ENCODE results near the gene PAXIP1.

The PAXIP1 gene

DNA sequence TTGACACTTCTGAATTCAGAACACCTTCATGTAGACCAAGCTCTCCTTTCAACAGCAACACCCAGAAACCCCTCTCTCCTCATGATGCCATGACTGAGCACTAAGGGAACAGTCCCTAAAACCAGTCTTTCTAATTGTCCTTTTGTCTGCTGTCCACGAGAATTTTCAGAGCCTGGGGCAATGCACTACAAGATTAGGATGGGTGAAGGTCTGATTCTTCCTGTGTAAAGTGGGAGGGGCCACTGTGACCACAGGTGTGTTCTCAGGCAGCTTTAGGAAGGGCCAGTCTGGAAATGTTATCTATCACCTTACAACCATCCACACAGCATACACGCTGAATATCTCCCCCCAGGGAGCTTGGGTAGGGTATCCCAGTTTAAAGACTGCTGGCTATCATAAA, 7.9 kb downstream of the PAXIP1 start:
- DNase-seq (ENCODE audit: low read depth): no peak

DNA sequence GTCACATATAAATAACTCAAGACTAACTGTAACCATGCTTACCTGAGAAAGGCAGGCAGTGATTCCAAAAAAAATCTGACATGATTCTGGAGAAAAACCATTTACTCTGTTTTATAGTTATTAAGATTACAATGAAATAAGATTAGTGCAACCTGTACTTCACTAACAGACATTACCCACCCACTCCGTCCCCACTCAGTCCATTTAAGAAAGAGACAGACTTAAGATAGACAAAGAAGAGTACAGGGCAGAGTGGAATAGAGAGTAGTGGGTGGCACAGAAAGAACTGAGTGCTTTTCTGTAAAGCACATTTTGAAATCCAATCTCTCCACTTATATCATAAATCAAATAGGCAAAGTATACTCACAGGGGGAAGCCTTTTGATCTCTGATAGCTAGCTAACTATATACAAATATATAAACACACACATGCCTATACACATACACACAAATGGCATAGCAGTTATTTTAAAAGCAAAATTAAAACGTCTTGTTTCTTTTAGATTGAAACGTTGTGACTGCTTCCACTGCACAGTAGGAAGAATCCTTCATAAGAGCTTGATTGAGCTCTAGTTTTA, 11.9 kb downstream of the PAXIP1 start:
- no peak for DNase-seq (ENCODE audit: low read depth)

DNA sequence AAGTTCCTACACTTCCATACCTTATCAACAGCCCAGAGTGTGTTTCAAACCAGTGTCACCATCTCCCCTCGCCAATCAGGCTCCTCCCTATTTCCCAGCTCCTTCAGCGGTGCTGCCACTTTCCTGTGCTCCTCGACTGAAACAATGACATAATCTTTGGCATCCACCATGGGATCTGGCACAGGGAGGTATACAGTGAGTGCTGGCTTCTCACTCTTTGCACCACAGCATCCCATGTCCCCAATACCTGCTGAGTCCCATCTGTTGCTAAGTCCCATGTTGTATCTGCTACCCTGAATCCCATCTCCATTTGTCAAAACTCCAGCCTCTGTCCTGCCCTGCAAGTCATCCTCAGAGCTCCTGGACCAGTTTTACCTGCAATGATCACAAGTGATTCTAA, 15.4 kb downstream of the PAXIP1 start:
- no peak for DNase-seq (ENCODE audit: low read depth)

DNA sequence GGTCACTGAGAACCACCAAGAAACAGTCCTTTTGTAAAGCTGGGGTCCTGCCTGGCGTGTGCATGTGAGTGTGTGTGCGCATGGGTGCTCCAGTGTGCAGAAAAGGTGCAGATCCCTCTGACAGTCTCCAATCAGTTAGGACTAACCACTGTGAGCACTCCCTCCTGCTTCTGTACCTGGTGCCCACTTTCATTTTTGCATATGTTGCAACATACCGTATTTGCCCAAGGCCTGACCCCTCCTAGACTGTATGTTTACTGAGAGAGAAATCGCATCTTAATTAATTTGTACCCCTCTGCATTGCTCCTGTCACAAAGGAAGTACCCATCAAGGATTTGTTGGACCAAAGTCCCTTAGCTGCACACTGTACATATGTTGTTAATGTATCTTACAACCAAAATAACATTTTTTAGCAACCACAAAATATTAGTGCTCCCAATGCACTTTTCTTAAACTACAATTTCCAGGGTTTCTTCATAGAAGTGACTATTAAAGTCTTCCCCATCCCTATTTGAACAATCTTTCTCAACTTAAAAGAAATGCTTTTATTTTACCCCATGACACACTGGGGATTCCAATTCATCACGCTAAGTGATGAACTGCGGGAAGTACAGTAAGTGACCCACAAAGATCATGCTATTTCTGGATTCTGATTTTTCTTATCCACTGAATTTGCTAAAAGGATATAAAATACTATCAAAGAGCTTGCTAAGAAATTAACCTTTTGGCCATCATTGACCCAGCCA, 16.6 kb downstream of the PAXIP1 start:
- no peak for DNase-seq (ENCODE audit: low read depth)

- no peak for DNase-seq (ENCODE audit: low read depth)
These were observed 17.7 kb downstream of the PAXIP1 start for GRCh38 chr7:154985230-154985629.

DNA sequence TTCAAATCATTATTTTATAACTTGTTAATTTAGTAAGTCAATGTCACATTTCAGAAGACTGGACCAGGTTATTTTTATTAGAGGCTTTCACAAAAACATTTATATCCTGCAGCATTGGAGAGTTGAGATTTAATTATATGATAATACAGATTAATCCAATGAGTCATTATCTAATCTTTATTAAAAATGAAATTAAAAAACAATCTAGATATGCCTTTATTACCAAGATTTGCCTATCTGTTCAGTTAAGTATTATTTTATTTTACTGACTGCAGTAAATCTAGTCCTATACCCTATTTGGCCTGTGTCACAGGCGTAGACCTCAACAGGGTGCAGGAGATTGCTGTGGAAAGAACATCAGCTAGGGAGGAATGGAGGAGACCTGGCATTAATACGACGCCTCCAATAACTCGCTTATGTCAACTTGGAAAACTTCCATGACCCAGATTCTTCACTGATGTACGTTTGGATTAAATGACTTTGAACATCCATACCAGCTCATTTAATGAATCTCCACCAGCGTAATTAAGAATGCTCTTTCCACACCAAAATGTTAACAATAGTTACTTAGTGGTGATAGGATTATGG, 18.2 kb downstream of the PAXIP1 start:
- no peak for DNase-seq (ENCODE audit: low read depth)

DNA sequence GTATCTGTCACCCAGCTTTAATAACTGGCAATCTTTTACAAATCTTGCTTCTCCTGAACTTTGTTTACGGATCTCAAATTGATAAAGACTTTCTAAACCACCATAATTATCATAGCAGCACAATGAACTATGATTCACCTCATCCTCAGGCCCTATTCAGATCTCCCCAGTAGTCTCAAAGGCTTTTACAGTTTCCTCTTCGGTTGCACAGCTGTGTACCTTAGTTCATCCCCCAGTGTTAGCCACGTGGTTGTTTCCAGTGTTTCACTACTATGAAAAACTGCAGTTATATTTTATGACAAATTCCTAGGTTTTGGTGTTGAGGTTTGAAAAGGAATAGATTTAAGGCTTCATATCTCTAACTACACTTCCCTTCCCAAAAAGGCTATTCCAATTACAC, 24.9 kb downstream of the PAXIP1 start:
- no peak for DNase-seq (ENCODE audit: low read depth)

GRCh38 chr7:154977250-154977649, 25.7 kb downstream of the PAXIP1 start:
- no peak for DNase-seq (ENCODE audit: low read depth)

DNA sequence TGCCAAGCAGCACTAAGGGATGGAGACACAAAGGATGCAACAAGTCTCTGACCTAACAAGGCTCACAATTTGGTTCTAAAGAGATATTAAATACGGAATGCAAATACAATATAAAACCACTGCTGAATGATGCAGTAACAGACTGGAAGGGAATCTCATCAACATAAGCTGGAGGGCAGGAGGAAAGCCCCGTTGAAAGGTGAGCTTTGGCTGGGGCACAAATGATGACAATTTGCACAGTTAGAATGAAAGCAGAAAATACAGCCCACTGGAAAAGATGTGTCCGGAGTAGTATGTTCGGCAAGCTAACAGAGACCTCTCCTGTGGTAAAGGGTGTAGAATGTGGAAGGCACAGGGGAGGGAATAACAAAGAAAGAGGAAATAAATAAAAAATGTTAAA, 26.1 kb downstream of the PAXIP1 start:
- no peak for DNase-seq (ENCODE audit: low read depth)

DNA sequence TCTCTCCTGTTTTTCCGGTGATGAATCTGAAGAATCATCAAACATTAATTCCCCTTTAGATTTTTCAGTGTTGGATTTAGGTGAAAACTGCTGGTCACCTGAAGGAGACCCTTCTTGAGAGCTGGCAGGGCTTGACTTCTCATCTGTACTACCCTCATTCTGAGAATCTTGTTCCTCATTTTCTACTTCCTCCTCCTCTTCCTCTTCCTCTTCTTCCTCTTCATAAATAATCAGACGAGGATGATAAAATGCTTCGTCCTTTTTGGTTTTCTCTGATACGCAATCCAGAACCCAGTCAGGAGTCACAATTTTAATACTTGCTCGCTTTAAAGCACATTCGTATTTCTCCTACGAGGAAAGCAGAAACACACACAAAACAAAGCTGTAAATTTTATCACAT, 26.9 kb downstream of the PAXIP1 start:
- no peak for DNase-seq (ENCODE audit: low read depth)

DNA sequence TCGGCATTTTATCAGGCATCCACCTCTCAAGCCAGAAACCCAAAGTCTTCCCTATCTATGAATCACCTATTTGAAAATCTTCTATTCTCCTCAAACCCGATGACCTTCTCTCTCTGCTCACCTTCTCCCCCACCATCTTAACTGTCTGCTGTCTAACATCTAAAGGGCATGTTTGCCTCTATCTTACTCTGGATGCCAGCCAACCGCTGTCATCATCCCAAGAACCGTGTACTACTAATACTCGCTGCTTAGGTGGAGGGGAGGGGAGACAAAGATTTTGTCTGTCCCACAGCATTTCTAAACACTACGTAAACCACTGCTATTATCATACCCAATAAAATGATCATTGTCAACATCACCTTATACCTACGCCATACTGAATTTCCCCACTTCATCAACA, 29.5 kb downstream of the PAXIP1 start:
- no peak for DNase-seq (ENCODE audit: low read depth)

DNA sequence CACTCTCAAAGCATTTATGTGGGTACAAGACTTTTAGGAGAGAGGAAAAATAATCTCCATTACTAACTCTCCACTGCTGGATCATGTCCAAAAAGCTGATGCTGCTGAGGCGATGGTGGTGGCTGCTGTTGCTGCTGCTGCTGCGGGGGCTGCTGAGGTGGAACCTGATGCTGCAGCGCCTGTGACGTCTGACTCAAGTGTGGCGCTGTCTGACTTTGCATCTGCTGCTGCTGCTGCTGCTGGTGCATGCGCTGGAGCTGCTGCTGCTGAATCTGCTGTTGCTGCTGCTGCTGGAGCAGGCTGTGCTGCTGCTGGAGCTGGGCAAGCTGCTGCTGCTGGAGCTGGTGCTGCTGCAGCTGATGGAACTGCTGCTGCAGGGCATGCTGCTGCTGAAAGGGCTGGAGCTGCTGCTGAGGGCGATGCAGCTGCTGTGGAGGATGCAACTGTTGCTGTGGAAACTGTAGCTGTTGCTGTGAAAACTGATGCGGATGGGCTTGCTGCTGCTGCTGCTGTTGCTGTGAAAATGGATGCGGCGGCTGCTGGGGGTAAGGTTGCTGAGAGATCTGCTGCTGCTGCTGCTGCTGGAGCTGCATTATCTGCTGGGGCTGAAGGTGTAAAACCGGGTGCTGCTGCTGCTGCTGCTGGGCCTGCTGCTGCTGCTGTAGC, 34.5 kb downstream of the PAXIP1 start:
- no peak for DNase-seq (ENCODE audit: low read depth)

DNA sequence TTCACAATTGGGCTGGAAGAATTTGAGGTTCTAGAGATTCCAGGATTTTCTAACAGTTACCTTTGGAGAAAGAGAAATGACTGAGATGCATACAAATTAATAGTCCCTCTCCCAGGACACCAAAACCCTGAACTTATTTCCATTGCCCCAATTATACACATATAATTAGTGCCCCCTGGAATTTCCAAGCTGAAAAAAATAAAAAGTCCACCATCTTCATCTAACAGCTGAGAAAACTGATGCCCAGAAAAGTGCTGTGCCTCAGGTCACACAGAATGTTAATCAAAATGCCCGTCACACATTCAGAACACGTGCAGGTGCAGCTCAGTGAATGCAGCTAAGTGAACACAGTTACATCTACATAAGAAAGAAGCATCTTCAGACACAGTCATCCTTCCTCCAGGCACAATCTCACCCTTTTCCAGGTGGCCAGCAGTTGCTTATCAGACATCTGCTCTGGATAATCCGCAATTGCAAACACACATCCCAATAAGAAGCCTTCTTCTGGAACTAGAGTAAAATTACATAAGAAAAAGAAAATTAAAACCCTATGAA, 35.4 kb downstream of the PAXIP1 start:
- no peak for DNase-seq (ENCODE audit: low read depth)

GRCh38 chr7:154965014-154965413, 37.9 kb downstream of the PAXIP1 start:
- DNase-seq (ENCODE audit: low read depth): no peak

DNA sequence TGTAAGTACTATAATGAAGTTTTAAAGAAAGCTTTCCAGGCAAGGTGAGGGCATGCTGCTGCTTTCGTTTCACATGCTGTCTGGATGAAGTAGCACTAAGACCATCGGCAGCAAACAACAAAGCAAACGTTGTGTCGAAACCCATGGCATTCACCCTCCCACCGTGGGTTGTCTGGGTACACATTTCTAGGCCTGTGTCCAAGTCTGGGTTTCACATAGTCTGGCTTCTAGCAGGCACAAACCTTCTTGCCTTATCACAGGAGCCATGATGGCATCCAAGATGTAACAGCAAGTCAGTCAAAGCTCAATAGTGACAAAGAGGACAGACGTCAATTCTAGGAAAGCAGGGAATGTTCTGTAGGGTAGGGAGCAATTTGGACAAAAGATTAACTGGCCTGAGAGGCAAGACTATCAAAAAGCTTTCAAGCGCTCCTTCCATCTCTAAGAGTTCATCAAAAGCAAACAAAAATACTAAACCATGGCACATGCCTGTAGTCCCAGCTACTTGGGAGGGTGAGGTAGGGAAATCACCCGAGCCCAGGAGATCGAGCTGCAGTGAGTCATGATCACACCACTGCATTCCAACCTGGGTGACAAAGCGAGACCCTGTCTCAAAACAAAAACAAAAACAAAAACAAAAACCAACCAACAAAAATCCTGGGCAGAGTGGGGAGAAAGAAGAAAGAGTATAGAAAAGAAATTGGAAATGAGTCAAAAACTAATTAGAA, 42.7 kb downstream of the PAXIP1 start:
- no peak for DNase-seq (ENCODE audit: low read depth)

DNA sequence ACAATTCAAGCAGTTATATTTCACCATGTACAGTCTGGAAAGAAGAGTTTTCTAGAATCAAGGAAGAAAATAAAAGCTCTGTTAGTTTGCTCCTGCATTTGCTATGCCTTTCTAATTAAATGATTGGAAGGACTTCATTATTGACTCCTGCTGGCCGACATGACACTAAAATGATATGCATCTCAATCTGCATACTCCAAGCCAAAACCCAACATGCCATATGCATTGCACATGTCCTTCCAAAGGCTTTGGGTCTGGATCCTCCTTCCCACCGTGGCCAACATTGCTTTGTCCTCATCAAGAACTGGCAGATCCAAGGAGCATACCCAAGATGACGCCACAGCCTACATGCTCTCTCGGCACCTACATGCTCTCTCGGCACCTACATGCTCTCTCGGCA, 46.5 kb downstream of the PAXIP1 start:
- no peak for DNase-seq (ENCODE audit: low read depth)

DNA sequence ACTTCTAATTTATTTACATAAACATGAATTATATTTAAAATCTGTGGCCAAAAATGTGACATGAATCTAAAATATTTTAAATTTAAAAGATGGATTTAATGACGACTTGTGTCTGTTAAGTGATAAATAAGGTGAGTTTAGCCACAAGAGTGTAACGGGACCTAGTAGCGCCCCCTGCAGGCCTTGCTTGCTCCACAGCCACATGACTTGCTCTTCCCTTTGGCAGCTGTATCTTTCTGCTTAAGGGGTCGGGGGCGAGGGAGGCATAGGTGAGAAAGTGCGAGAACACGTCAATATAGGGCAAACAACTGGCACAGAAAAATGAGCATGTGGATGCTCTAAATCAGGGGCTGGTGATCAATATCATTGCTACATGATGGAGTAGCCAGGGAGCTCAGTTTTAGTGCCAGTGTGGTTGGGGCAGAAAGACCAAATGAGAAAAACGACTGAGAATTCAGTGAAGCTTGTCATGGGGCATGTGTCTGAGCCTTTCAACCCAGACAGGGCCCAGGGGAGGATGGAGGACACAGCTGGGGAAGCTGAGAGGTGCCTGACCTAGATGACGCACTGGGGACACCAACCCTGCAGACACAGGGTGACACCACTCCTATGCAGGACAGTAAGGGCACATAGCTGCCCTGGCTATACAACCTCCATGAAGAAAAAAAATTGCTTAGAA, 49.8 kb downstream of the PAXIP1 start:
- peak; percentile 12 for DNase-seq (ENCODE audit: low read depth)

DNA sequence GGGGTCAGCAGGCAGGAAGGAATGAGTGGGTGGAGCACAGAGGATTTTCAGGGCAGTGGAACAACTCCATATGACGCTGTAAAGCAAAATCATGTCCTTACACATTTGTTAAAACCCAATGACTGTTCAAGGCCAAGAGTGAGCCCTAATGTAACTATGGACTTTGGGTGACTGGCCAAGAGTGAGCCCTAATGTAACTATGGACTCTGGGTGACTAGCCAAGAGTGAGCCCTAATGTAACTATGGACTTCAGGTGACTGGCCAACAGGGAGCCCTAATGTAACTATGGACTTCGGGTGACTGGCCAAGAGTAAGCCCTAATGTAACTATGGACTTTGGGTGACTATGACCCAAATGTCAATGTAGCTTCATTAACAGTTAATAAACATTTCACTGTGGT, 52.0 kb downstream of the PAXIP1 start:
- no peak for DNase-seq (ENCODE audit: low read depth)

DNA sequence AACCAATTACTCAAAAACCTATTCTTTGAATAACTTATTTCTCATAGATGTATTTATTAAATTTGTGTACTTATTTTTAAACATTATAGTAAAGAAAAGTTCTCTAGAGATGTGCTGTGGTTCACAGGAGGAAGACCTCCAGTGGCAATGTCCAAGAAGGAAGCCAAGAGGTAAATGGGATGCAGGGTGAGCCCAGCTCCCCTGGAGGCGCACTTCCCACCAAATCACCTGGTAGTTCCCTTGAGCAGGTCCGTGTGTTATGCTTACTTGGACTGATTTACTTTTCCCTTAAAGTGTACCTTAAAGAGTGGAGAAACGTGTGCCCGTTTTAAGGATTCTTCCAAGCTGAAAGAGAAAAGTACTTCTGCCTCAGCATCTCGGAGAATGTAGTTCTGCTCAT, 55.3 kb downstream of the PAXIP1 start:
- no peak for DNase-seq (ENCODE audit: low read depth)

DNA sequence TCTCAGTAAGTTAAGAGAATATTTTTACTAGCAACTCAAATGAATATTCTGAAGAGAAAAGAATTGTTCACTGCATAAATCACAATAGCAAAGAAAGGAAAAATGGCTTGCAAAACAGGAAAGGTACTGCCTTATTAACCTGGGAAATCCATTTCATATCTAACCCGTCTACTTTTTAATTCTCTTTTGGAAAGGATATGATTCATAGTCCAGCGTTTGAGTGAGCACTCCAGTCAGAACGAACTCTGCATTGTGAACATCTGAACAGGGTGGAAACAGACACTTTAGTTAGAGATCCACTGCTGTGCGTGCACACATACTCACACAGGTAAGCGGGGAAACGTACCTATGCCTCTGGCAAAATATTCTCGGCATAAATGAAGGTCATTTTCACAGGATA, 56.8 kb downstream of the PAXIP1 start:
- no peak for DNase-seq (ENCODE audit: low read depth)

- DNase-seq (ENCODE audit: low read depth): no peak
These were observed 59.0 kb downstream of the PAXIP1 start for GRCh38 chr7:154943906-154944305.

GRCh38 chr7:154942691-154943090, 60.2 kb downstream of the PAXIP1 start:
- DNase-seq (ENCODE audit: low read depth): no peak

Measured in stromal cell of bone marrow (primary cell).